Natural killer cell (primary cell): ENCODE measurements around the gene DDX28. TPM values are rescaled to one million over a fixed set of nuclear protein-coding genes. Genes with fewer than 3 reads are reported as not detected.

Source experiments
- ATAC-seq, 3 donors: fragments of 150-1000 bp in 2 of 3; fragments of 200-7000 bp in 1 of 3; cut with Tn5 transposase; 1 replicate in 1 of 3; 2 replicates in 2 of 3; pipeline ENCODE4 v1.10.0; 2021; ENCODE audit warnings: mild to moderate bottlenecking in 2 of 3, moderate library complexity in 2 of 3
- DNase-seq, 2 donors: peaks; one replicate each; pipeline versions ENCODE4 v3.0.0 to v3.0.0-alpha.2; 2013 to 2021; ENCODE audit warnings: mixed read lengths in 1 of 2
- H3K27ac ChIP-seq: one replicate; pipeline ENCODE4 v1.5.1; 2013; ENCODE audit warnings: mild to moderate bottlenecking, low read length
- H3K27me3 ChIP-seq: one replicate; pipeline ENCODE4 v1.6.1; 2013; ENCODE audit warnings: low read length; ENCODE audit not compliant: control insufficient read depth, insufficient read depth
- H3K36me3 ChIP-seq: one replicate; pipeline ENCODE4 v1.6.1; 2013; ENCODE audit warnings: low read length; ENCODE audit not compliant: control insufficient read depth, insufficient read depth
- H3K4me1 ChIP-seq: one replicate; pipeline ENCODE4 v1.6.1; 2013; ENCODE audit warnings: low read length; ENCODE audit not compliant: control insufficient read depth, insufficient read depth
- H3K4me3 ChIP-seq: one replicate; pipeline ENCODE4 v1.5.1; 2013; ENCODE audit warnings: low read length
- H3K9me3 ChIP-seq: one replicate; pipeline ENCODE4 v1.6.1; 2013; ENCODE audit warnings: low read length; ENCODE audit not compliant: control insufficient read depth, insufficient read depth
- H3K27ac Mint-ChIP-seq, 2 donors: one replicate each; pipeline ENCODE4 v1.8.0; 2022; ENCODE audit warnings: mild to moderate bottlenecking in 2 of 2, mixed read lengths in 2 of 2, moderate library complexity in 1 of 2
- H3K27me3 Mint-ChIP-seq, 2 donors: one replicate each; pipeline ENCODE4 v1.8.0; 2022; ENCODE audit warnings: low read depth in 2 of 2, mixed read lengths in 2 of 2
- H3K36me3 Mint-ChIP-seq: one replicate; pipeline ENCODE4 v1.8.0; 2022; ENCODE audit warnings: mixed read lengths
- H3K4me1 Mint-ChIP-seq, 2 donors: one replicate each; pipeline ENCODE4 v1.8.0; 2022; ENCODE audit warnings: mixed read lengths in 2 of 2
- H3K4me3 Mint-ChIP-seq: one replicate; pipeline ENCODE4 v1.8.0; 2022; ENCODE audit warnings: mild to moderate bottlenecking, moderate library complexity, mixed read lengths
- H3K9me3 Mint-ChIP-seq, 2 donors: one replicate each; pipeline ENCODE4 v1.8.0; 2022; ENCODE audit warnings: mixed read lengths in 2 of 2
- CTCF ChIP-seq: fragments of 200-600 bp; IDR thresholded peaks from one replicate; pipeline ENCODE4 v1.8.0; 2022; ENCODE audit warnings: antibody characterized with exemption
- WGBS: methylation state at CpG from one replicate; pipeline ENCODE4 v1.1.7; 2013; ENCODE audit warnings: missing lambda C conversion rate; ENCODE audit not compliant: insufficient coverage; 5-methylcytosine and 5-hydroxymethylcytosine counted together
- intact Hi-C: fragments of 100-400 bp; cut with micrococcal nuclease; formaldehyde crosslinking; loops from one replicate; pipeline ENCODE4 v1.14.2; 2022
- total RNA-seq, 4 donors: library from RNA; stranded (reverse); fragments of 120-200 nt in 1 of 4; gene quantifications; one replicate each; pipeline versions ENCODE4 v1.2.3 to v1.2.4, GENCODE V29; 2013 to 2022

Gene DDX28
- total RNA-seq, 3 donors from 2014 or later (not counting 1 experiment from before 2014, with no cell fraction given): 17.4 to 19.0 (median 17.9) TPM

- no peak overlapping the region for H3K4me3 ChIP-seq
- Mint-ChIP-seq H3K9me3 (no peaks in the 10 kb centered on the region), H3K27ac (peak overlapping the region in 1 of 2 donors; percentile 94), H3K36me3 (no peaks in the 10 kb centered on the region), H3K4me1 (peaks cover 76 to 87% of the 10 kb centered on the region in 2 donors), H3K27me3 (no peaks in the 10 kb centered on the region), H3K4me3 (peak overlapping the region; percentile 13)
- no peaks in the 10 kb centered on the region for H3K9me3 ChIP-seq
- peaks cover 19% of the 10 kb centered on the region for H3K36me3 ChIP-seq
- DNase-seq (no peak), ATAC-seq (no peak)
- H3K4me1 ChIP-seq: peaks cover 86% of the 10 kb centered on the region
- 98% methylated on average over 9 of the region's 9 CpGs for WGBS
- intact Hi-C loops: loop anchor here (10.0 kb wide), 1 partner anchor 264 kb away; the partner anchor contains the start of genes RANBP10 and TSNAXIP1
- no peak for TF ChIP-seq CTCF
- H3K27me3 ChIP-seq: no peaks in the 10 kb centered on the region
- H3K27ac ChIP-seq: no peak overlapping the region
Measured at GRCh38 chr16:68068926-68069325, 45.9 kb upstream of the DDX28 start.

GRCh38 chr16:68066763-68067162, 43.7 kb upstream of the DDX28 start:
- H3K27me3 ChIP-seq: no peaks in the 10 kb centered on the region
- TF ChIP-seq CTCF: no peak
- no peaks in the 10 kb centered on the region for H3K27me3 Mint-ChIP-seq
- WGBS: no CpG with 5 or more reads among the region's 1 CpG
- no peaks in the 10 kb centered on the region for H3K9me3 ChIP-seq
- DNase-seq (no peak), ATAC-seq (no peak)
- intact Hi-C loops: loop anchor here (10.0 kb wide), 1 partner anchor 262 kb away; the partner anchor contains the start of genes RANBP10 and TSNAXIP1
- peak overlapping the region; percentile 82 to 92 for H3K27ac Mint-ChIP-seq
- H3K4me1 Mint-ChIP-seq: peaks cover 80 to 88% of the 10 kb centered on the region in 2 donors
- no peak overlapping the region for H3K27ac ChIP-seq
- no peak overlapping the region for H3K4me3 ChIP-seq
- H3K36me3 Mint-ChIP-seq: no peaks in the 10 kb centered on the region
- no peak overlapping the region for H3K4me3 Mint-ChIP-seq
- H3K4me1 ChIP-seq: peaks cover 85% of the 10 kb centered on the region
- peaks cover 16% of the 10 kb centered on the region for H3K36me3 ChIP-seq
- H3K9me3 Mint-ChIP-seq: no peaks in the 10 kb centered on the region

- H3K36me3 ChIP-seq: peaks cover 12% of the 10 kb centered on the region
- ATAC-seq (no peak), DNase-seq (no peak)
- peak overlapping the region; percentile 82 to 92 for H3K27ac Mint-ChIP-seq
- H3K4me3 ChIP-seq: no peak overlapping the region
- H3K36me3 Mint-ChIP-seq: no peaks in the 10 kb centered on the region
- peaks cover 80 to 88% of the 10 kb centered on the region in 2 donors for H3K4me1 Mint-ChIP-seq
- H3K9me3 Mint-ChIP-seq: no peaks in the 10 kb centered on the region
- WGBS: 89% methylated on average over 4 of the region's 6 CpGs
- intact Hi-C loops: loop anchor here (10.0 kb wide), 1 partner anchor 261 kb away; the partner anchor contains the start of genes RANBP10 and TSNAXIP1
- H3K4me3 Mint-ChIP-seq: peak overlapping the region; percentile 50
- H3K4me1 ChIP-seq: peaks cover 85% of the 10 kb centered on the region
- no peaks in the 10 kb centered on the region for H3K27me3 ChIP-seq
- TF ChIP-seq CTCF: no peak
- H3K27me3 Mint-ChIP-seq: no peaks in the 10 kb centered on the region
- H3K9me3 ChIP-seq: no peaks in the 10 kb centered on the region
- H3K27ac ChIP-seq: peak overlapping the region; percentile 47
Measured at GRCh38 chr16:68065716-68066305, 42.8 kb upstream of the DDX28 start.
